Measurements from ENCODE around the gene POU2AF1.

Gene POU2AF1

GRCh38 chr11:111319296-111319695, 59.8 kb downstream of the POU2AF1 start:
- H3K4me3 ChIP-seq (ENCODE audit: low read length) = no peak overlapping the region
- TF ChIP-seq CTCF (conservative IDR thresholded peaks at IDR 0.05; ENCODE audit: low read length) = no peak
- DNase-seq (ENCODE audit: low read depth) = no peak

- no peak for TF ChIP-seq CTCF (conservative IDR thresholded peaks at IDR 0.05; ENCODE audit: low read length)
- no peak for DNase-seq (ENCODE audit: low read depth)
- no peak overlapping the region for H3K4me3 ChIP-seq (ENCODE audit: low read length)
Observed at GRCh38 chr11:111312076-111312475, 67.0 kb downstream of the POU2AF1 start.

- no peak for DNase-seq (ENCODE audit: low read depth)
- no peak overlapping the region for H3K4me3 ChIP-seq (ENCODE audit: low read length)
- no peak for TF ChIP-seq CTCF (conservative IDR thresholded peaks at IDR 0.05; ENCODE audit: low read length)
Observed at GRCh38 chr11:111310723-111311122, 68.4 kb downstream of the POU2AF1 start.

- no peak overlapping the region for H3K4me3 ChIP-seq (ENCODE audit: low read length)
- DNase-seq (ENCODE audit: low read depth) = no peak
- no peak for TF ChIP-seq CTCF (conservative IDR thresholded peaks at IDR 0.05; ENCODE audit: low read length)
Observed at GRCh38 chr11:111310088-111310487, 69.0 kb downstream of the POU2AF1 start.

- no peak overlapping the region for H3K4me3 ChIP-seq (ENCODE audit: low read length)
- DNase-seq (ENCODE audit: low read depth) = no peak
- TF ChIP-seq CTCF (conservative IDR thresholded peaks at IDR 0.05; ENCODE audit: low read length) = no peak
Observed at GRCh38 chr11:111309215-111309915, 69.7 kb downstream of the POU2AF1 start.

- H3K4me3 ChIP-seq (ENCODE audit: low read length) = no peak overlapping the region
- TF ChIP-seq CTCF (conservative IDR thresholded peaks at IDR 0.05; ENCODE audit: low read length) = no peak
- no peak for DNase-seq (ENCODE audit: low read depth)
Observed at GRCh38 chr11:111308140-111308539, 70.9 kb downstream of the POU2AF1 start.

- TF ChIP-seq CTCF (conservative IDR thresholded peaks at IDR 0.05; ENCODE audit: low read length) = no peak
- H3K4me3 ChIP-seq (ENCODE audit: low read length) = no peak overlapping the region
- DNase-seq (ENCODE audit: low read depth) = no peak
Observed at GRCh38 chr11:111307472-111308108, 71.5 kb downstream of the POU2AF1 start.

Data from AG10803 (cell line).